Stimulated activated CD4-positive, alpha-beta T cell treated with anti-CD3 and anti-CD28 coated beads, TNF-alpha, amount 100 ng/mL, for 48 hours (primary cell): Measurements from ENCODE around the gene PCDHA2.
A peak's percentile ranks its signal among the peaks of the same experiment; 100 is the strongest.
"Not testable (repeated sequence)": the region's sequence is repeated elsewhere in the genome, so short reads cannot be mapped to it uniquely, and the experiment has no call there.

Source experiments
- DNase-seq, 3 donors: peaks; one replicate each; pipeline ENCODE4 v3.0.0-alpha.2; 2020; ENCODE audit warnings: low read depth in 3 of 3

PCDHA2 gene

DNA sequence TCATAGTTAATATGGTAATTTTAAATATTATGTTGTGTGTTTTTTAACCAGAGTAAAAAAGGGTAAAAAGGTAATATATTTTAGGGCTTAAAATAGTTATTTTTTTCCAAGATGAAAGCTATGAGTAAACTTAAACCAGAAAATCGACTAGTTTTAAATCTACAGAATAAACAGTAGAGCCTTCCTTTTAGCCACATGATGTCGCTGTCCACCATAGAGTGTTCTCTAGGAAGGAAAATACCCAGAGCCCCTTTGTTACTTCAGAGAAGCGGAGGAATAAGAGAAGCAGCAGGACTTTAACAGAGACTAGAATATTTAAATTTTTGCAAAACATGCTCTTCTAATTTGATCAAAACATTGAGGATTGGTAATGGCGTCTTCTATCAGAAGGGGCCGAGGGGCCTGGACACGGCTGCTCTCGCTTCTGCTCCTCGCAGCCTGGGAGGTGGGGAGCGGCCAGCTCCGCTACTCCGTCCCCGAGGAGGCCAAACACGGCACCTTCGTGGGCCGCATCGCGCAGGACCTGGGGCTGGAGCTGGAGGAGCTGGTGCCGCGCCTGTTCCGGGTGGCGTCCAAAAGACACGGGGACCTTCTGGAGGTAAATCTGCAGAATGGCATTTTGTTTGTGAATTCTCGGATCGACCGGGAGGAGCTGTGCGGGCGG lies at the start of gene PCDHA2:
Gene PCDHA2 (plus strand): TSS at position 258 of the 664 bp plus-strand sequence.
- no peak for DNase-seq

DNA sequence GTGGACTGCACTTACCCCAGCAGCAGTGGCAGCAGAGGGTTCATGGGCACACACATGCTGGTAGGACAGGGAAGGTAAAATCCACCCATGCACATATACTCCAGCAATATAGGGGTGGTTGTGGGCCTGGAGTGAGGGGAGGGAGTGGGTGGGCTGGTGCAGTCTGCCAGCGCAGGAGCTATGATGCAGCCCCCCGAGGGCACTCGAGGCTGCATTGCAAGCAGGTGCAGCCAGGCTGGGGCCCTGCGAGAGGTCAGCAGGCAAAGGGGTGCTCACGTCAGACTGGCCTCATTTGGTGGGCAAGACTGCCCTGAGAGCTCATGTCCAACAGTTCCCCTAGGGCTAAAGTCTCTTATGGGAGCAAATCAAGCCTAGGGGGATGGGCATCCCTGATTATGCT lies 41.1 kb upstream of the PCDHA2 start:
- no peak for DNase-seq

DNA sequence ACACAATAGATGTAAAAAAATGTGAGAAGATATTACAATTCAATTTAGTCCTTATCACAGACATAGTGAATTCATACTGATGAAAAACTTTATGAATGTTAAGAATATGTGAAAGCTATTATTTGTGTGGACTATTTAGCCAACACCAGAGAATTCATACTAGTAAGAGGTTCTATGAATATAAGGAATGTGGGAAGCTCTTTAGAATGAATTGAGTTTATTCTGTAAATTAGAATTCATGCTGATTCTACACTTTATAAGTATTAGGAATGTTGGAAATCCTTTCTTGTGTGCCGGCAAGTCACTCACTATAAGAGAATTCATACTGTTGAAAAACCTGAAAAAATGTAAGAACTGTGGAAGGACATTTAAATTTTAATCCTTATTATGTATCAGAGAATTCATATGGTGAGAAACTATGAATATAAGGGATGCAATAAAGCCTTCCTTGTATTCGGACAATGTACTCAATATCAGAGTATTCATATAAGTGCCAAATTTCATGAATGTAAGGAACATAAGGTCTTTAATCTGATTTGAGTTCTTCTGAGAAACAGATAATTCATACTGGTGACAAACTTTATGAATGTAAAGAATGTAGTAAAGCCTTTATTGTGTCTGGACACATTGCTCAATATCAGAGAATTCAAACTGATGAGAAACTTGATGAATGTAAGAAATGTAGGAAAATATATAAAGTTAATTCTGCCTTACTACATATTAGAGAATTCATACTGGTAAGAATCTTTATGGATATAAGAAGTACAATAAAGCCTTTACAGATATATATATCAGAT lies 30.3 kb upstream of the PCDHA2 start:
- no peak for DNase-seq

DNA sequence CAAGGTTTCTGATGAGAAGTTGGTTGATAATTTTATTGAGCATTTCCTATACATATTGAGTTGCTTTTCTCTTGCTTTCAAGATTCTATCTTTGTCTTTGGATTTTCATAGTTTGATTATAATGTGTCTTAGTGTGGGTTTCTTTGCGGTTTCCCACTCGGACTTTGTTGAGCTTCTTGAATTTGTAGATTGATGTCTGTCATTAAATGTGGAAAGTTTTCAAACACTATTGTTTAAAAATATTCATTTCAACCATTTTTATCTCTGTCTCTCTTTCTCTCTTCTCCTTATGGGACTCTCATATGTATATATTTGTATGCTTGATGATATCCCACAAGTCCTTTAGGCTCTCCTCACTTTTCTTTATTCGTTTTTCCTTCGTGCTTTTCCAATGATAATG lies 27.2 kb upstream of the PCDHA2 start:
- DNase-seq = no peak

DNA sequence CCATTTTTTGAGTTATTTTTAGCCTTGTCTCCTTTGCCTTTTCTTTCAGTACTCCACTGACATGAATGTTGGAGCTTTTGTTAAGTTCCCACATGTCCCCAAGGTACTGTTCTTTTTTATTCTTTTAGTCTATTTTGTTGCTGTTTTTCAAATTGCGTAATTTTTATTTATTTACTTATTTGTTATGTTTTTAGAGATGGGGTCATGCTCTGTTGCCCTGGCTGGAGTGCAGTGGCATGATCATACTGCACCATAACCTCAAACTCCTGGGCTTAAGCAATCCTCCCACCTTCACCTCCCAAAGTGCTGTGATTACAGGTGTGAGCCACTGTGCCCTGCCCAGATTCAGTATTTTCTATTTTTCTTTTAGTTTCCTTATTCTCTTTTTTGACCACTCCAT lies 14.1 kb upstream of the PCDHA2 start:
- no peak for DNase-seq

DNA sequence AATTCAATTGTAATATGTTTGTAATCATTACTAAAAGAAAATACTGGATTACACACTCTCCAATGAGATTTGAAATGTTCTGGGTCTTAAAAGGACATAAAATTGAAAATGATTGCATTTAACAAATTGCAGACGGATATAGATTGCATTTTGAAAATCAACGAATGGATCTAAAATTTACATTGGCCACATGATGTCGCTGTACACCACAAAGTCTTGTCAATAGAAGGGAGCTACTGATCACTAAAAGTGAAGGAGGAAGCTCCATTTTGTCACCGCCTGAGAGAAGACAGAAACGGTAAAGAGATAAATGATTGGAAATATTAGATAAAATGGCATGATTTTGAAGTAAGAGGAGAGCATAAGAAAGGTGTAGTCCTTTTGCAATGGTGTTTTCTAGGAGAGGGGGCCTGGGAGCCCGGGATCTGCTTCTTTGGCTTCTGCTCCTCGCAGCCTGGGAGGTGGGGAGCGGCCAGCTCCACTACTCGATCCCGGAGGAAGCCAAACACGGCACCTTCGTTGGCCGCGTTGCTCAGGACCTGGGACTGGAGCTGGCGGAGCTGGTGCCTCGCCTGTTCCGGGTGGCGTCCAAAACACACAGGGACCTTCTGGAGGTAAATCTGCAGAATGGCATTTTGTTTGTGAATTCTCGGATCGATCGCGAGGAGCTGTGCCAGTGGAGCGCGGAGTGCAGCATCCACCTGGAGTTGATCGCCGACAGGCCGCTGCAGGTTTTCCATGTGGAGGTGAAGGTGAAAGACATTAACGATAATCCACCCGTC lies 8.6 kb upstream of the PCDHA2 start, which contains the start of gene PCDHA1:
Gene PCDHA1 (plus strand): TSS at position 236 of the 782 bp plus-strand sequence.
- no peak for DNase-seq

DNA sequence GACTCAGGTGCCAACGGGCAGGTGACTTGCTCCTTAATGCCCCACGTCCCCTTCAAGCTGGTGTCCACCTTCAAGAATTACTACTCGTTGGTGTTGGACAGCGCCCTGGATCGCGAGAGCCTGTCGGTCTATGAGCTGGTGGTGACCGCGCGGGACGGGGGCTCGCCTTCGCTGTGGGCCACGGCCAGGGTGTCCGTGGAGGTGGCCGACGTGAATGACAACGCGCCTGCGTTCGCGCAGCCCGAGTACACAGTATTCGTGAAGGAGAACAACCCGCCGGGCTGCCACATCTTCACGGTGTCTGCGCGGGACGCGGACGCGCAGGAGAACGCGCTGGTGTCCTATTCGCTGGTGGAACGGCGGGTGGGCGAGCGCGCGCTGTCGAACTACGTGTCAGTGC lies 7.2 kb upstream of the PCDHA2 start:
- DNase-seq = not testable (repeated sequence)

DNA sequence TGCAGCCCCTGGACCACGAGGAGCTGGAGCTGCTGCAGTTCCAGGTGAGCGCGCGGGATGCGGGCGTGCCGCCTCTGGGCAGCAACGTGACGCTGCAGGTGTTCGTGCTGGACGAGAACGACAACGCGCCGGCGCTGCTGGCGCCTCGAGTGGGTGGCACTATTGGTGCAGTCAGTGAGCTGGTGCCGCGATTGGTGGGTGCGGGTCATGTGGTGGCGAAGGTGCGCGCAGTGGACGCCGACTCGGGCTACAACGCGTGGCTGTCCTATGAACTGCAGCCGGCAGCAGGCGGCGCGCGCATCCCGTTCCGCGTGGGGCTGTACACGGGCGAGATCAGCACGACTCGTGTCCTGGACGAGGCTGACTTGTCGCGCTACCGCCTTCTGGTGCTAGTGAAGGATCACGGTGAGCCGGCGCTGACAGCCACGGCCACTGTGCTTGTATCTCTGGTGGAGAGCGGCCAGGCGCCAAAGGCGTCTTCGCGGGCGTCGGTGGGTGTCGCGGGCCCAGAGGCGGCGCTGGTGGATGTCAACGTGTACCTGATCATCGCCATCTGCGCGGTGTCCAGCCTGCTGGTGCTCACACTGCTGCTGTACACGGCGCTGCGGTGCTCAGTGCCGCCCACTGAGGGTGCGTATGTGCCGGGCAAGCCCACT lies 6.7 kb upstream of the PCDHA2 start:
- DNase-seq = not testable (repeated sequence)

DNA sequence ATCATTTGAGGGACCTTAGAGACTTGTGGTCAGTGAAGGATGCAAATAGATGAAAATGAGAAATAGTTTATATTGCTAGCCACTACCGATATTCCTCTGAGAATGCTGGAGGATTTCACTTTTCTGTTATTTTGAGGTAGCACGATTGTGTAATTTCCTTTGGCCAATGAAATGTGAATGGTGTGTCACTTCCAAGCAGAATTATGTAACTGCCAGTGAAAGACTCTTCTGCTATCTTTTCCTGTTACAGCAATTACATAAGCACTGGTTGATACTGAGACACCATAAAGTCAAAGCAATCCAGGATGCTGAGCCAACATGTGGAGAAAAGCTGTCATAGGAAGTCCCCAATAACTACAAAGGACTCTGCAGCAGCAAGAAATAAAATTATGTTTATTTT lies 3.6 kb upstream of the PCDHA2 start:
- DNase-seq = no peak

DNA sequence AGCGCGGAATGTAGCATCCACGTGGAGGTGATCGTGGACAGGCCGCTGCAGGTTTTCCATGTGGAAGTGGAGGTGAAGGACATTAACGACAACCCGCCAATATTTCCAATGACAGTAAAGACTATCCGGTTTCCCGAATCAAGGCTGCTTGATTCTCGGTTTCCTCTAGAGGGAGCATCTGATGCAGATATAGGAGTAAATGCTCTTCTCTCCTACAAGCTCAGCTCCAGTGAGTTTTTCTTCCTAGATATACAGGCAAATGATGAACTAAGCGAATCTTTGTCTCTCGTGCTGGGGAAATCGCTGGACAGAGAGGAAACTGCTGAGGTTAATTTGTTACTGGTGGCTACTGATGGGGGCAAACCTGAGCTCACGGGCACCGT lies 598 bp downstream of the PCDHA2 start:
- no peak for DNase-seq

DNA sequence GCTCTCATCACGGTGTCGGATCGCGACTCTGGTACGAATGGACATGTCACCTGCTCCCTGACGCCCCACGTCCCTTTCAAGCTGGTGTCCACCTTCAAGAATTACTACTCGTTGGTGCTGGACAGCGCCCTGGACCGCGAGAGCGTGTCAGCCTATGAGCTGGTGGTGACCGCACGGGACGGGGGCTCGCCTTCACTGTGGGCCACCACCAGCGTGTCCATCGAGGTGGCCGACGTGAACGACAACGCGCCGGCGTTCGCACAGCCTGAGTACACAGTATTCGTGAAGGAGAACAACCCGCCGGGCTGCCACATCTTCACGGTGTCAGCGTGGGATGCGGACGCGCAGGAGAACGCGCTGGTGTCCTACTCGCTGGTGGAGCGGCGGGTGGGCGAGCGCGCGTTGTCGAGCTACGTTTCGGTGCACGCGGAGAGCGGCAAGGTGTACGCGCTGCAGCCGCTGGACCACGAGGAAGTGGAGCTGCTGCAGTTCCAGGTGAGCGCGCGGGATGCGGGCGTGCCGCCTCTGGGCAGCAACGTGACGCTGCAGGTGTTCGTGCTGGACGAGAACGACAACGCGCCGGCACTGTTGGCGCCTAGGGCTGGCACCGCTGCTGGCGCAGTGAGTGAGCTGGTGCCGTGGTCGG lies 1.5 kb downstream of the PCDHA2 start:
- DNase-seq = not testable (repeated sequence)

DNA sequence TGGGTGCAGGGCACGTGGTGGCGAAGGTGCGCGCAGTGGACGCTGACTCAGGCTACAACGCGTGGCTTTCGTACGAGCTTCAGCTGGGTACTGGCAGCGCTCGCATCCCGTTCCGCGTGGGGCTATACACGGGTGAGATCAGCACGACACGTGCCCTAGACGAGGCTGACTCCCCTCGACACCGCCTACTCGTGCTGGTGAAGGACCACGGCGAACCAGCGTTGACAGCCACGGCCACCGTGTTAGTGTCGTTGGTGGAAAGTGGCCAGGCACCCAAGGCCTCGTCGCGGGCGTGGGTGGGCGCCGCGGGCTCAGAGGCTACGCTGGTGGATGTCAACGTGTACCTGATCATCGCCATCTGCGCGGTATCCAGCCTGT lies 2.1 kb downstream of the PCDHA2 start:
- DNase-seq = no peak

DNA sequence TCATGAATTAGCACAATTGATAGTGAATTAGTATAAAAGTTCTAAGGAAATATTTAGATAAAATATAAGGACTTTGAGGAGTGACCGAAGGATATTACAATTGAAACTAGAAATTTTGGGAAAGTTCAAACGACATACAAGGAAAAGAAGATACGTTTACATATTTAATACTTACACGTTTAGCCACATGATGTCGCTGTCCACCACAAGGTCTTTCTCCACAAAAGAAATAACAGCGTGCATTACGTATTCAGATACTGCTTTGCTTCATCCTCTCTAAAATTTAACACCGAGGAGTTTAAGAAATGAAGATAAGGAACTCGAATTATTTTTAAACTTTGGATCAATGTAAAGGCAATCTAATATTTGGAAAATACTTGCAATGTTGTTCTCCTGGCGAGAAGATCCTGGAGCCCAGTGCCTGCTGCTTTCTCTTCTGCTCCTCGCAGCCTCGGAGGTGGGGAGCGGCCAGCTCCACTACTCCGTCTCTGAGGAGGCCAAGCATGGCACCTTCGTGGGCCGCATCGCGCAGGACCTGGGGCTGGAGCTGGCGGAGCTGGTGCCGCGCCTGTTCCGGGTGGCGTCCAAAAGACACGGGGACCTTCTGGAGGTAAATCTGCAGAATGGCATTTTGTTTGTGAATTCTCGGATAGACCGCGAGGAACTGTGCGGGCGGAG lies 6.3 kb downstream of the PCDHA2 start, which contains the start of gene PCDHA3:
Gene PCDHA3 (plus strand): TSS at position 242 of the 678 bp plus-strand sequence.
- DNase-seq = no peak

DNA sequence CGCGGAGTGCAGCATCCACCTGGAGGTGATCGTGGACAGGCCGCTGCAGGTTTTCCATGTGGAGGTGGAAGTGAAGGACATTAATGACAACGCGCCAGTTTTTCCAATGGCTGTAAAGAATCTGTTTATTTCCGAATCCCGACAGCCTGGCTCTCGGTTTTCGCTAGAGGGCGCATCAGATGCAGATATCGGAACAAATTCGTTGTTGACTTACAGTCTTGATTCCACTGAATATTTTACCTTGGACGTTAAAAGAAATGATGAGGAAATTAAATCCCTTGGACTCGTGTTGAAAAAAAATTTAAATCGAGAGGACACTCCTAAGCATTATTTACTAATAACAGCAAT lies 6.8 kb downstream of the PCDHA2 start:
- DNase-seq = no peak

DNA sequence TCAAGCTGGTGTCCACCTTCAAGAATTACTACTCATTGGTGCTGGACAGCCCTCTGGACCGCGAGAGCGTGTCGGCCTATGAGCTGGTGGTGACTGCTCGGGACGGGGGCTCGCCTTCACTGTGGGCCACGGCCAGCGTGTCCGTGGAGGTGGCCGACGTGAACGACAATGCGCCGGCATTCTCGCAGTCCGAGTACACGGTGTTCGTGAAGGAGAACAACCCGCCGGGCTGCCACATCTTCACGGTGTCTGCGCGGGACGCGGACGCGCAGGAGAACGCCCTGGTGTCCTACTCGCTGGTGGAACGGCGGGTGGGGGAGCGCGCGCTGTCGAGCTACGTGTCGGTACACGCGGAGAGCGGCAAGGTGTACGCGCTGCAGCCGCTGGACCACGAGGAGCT lies 7.7 kb downstream of the PCDHA2 start:
- not testable (repeated sequence) for DNase-seq

DNA sequence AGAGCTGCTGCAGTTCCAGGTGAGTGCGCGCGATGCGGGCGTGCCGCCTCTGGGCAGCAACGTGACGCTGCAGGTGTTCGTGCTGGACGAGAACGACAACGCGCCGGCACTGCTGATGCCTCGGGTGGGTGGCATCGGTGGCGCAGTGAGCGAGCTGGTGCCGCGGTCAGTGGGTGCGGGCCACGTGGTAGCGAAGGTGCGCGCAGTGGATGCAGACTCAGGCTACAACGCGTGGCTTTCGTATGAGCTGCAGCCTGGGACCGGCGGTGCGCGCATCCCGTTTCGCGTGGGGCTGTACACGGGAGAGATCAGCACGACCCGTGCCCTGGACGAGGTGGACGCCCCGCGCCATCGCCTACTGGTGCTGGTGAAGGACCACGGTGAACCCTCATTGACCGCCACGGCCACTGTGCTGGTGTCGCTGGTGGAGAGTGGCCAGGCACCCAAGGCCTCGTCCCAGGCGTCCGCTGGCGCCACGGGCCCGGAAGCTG lies 8.2 kb downstream of the PCDHA2 start:
- no peak for DNase-seq

DNA sequence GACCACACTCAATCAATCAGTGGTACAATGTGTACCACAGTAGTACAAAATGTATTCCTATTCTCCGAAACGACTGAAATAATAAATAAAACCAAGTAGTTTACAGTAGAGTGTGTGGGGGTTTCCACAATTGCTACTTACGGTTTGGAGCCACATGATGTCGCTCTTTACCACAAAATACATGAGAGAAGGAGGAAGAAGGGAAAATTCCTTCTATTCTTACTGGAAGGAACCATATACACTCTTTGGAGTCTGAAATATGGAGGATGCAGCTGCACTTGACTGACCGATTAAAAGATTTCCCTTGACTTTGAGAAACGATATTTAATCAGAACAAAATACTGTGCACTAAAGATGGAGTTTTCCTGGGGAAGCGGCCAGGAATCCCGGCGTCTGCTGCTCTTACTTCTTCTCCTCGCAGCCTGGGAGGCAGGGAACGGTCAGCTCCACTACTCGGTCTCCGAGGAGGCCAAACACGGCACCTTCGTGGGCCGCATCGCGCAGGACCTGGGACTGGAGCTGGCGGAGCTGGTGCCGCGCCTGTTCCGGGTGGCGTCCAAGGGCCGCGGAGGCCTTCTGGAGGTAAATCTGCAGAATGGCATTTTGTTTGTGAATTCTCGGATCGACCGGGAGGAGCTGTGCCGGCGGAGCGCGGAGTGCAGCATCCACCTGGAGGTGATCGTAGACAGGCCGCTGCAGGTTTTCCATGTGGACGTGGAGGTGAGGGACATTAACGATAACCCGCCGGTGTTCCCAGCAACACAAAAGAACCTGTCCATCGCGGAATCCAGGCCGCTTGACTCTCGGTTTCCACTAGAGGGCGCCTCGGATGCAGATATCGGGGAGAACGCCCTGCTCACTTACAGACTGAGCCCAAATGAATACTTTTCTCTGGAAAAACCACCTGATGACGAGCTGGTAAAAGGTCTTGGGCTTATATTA lies 12.5 kb downstream of the PCDHA2 start, which contains the start of gene PCDHA4:
Gene PCDHA4 (plus strand): TSS at position 235 of the 942 bp plus-strand sequence.
- peak in 2 of 3 donors; percentile 11 to 16 for DNase-seq

DNA sequence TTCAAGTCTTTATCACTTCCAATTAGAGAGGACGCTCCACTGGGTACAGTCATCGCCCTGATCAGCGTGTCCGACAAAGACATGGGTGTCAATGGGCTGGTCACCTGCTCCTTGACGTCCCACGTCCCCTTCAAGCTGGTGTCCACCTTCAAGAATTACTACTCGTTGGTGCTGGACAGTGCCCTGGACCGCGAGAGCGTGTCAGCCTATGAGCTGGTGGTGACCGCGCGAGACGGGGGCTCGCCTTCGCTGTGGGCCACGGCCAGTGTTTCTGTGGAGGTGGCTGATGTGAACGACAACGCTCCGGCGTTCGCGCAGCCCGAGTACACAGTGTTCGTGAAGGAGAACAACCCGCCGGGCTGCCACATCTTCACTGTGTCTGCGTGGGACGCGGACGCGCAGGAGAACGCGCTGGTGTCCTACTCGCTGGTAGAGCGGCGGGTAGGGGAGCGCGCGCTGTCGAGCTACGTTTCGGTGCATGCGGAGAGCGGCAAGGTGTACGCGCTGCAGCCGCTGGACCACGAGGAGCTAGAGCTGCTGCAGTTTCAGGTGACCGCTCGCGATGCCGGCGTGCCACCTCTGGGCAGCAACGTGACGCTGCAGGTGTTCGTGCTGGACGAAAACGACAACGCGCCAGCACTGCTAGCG lies 13.7 kb downstream of the PCDHA2 start:
- not testable (repeated sequence) for DNase-seq

DNA sequence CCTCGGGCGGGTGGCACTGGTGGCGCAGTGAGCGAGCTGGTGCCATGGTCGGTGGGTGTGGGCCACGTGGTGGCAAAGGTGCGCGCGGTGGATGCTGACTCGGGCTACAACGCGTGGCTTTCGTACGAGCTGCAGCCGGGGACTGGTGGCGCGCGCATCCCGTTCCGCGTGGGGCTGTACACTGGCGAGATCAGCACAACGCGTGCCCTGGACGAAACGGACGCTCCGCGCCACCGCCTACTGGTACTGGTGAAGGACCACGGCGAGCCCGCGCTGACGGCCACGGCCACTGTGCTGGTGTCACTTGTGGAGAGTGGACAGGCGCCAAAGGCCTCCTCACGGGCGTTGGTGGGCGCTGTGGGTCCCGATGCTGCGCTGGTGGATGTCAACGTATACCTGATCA lies 14.2 kb downstream of the PCDHA2 start:
- no peak for DNase-seq
